DMS79 treated with DMSO at 0.1 percent for 48 hours (cell line): Measurements from ENCODE around the gene SCYGR8.

Source experiments
- DNase-seq: peaks from one replicate; lab custom pipeline; 2025; lab: John Stamatoyannopoulos, UW

The SCYGR8 gene

GRCh38 chr2:227761740-227762476 is 16.2 kb downstream of the SCYGR8 start:
- no peak for DNase-seq

- no peak for DNase-seq
Measured at GRCh38 chr2:227765788-227766372, 20.2 kb downstream of the SCYGR8 start.

GRCh38 chr2:227766373-227766883 is 20.7 kb downstream of the SCYGR8 start:
- peak; percentile 52 for DNase-seq

- no peak for DNase-seq
Measured at GRCh38 chr2:227767830-227768229, 22.1 kb downstream of the SCYGR8 start.

GRCh38 chr2:227772197-227772661 is 26.5 kb downstream of the SCYGR8 start:
- DNase-seq = peak; percentile 21

- no peak for DNase-seq
Measured at GRCh38 chr2:227772932-227773331, 27.2 kb downstream of the SCYGR8 start.

- no peak for DNase-seq
Measured at GRCh38 chr2:227774011-227774624, 28.4 kb downstream of the SCYGR8 start.

- DNase-seq = no peak
Measured at GRCh38 chr2:227774895-227775842, 29.5 kb downstream of the SCYGR8 start.

- DNase-seq = no peak
Measured at GRCh38 chr2:227780981-227781615, 35.4 kb downstream of the SCYGR8 start.

GRCh38 chr2:227781841-227782240 is 36.1 kb downstream of the SCYGR8 start:
- no peak for DNase-seq

GRCh38 chr2:227782804-227783203 is 37.1 kb downstream of the SCYGR8 start:
- DNase-seq = no peak

GRCh38 chr2:227783404-227784138 is 37.9 kb downstream of the SCYGR8 start:
- DNase-seq = no peak

- DNase-seq = peak; percentile 5
Measured at GRCh38 chr2:227785293-227785692, 39.6 kb downstream of the SCYGR8 start.

GRCh38 chr2:227788561-227789018 is 42.9 kb downstream of the SCYGR8 start:
- no peak for DNase-seq

GRCh38 chr2:227789803-227790202 is 44.1 kb downstream of the SCYGR8 start:
- DNase-seq = no peak

GRCh38 chr2:227793148-227793712 is 47.5 kb downstream of the SCYGR8 start:
- DNase-seq = no peak
